Breast epithelium (tissue), 3 donors: Measurements from ENCODE around the gene CHRM1.

ENCODE experiments used
- CTCF ChIP-seq, 3 donors: fragments of 450-650 bp; IDR thresholded peaks; one replicate each; pipeline ENCODE4 v1.5.1; 2016 to 2017; ENCODE audit warnings: antibody characterized with exemption in 3 of 3, mild to moderate bottlenecking in 3 of 3, moderate library complexity in 3 of 3
- POLR2AphosphoS5 ChIP-seq, 3 donors: sonication (generic); formaldehyde crosslinking; IDR thresholded peaks; one replicate each; pipeline ENCODE4 v1.6.1; 2017; ENCODE audit warnings: antibody characterized with exemption in 3 of 3

DNA sequence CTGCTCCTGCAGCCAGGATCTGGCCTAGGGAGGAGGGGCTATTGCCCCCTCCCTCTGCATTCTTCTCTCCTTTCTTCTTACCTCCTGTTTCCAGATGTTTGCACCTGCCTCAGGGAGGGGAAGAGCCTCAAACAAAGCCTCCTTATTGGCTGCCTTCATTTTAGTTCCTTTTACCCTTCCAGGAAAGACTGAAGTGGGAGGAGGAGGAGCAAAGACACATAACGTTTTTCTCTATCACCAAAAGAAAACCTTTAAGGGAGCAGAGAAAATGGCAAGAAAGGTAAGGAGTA, 13.3 kb upstream of the CHRM1 start:
- no peak for TF ChIP-seq POLR2AphosphoS5 (IDR thresholded peaks at IDR 0.05)
- no peak for TF ChIP-seq CTCF (IDR thresholded peaks at IDR 0.05)
